Endothelial cell of umbilical vein (primary cell): ENCODE data around the gene SETD9. TPM values are rescaled to one million over a fixed set of nuclear protein-coding genes. Genes with fewer than 3 reads are reported as not detected.

ENCODE experiments used
- Bru-seq: library from RNA; stranded (reverse); fragments of 400-500 nt; gene quantifications from one replicate; lab custom pipeline; 2021; lab: Mats Ljungman, UMichigan
- BruChase-seq, 2 experiments: library from RNA; stranded (reverse); fragments of 400-500 nt; gene quantifications; one replicate each; lab custom pipeline; 2021; lab: Mats Ljungman, UMichigan
- BruUV-seq: library from RNA; stranded (reverse); fragments of 400-500 nt; replicated peaks from 2 replicates; lab custom pipeline; 2021; lab: Mats Ljungman, UMichigan
- CTCF ChIA-PET: fragments of 300-600, 350-600 bp; sonication (Branson Sonifier 250); formaldehyde crosslinking; loops from one replicate; lab custom pipeline; 2021; ENCODE audit warnings: antibody characterized with exemption, inconsistent platforms; lab: Charles Lee
- POLR2A ChIA-PET: fragments of 300-600, 350-600 bp; sonication (Branson Sonifier 250); formaldehyde crosslinking; loops from one replicate; lab custom pipeline; 2021; ENCODE audit warnings: antibody characterized with exemption, inconsistent platforms; lab: Charles Lee
- DNase-seq: peaks from one replicate; pipeline ENCODE4 v3.0.0-alpha.2; 2011; ENCODE audit warnings: low read depth, low spot score
- FAIRE-seq: peaks from 2 replicates; lab custom pipeline; 2011; peaks lifted over from hg19 to GRCh38; lab: Jason Lieb, UNC
- H2AFZ ChIP-seq: 2 replicates; pipeline ENCODE4 v1.6.0; 2012; ENCODE audit warnings: low read depth, low read length, control low read depth, inconsistent platforms
- H3K27ac ChIP-seq: 2 replicates; pipeline ENCODE4 v1.5.1; 2011; ENCODE audit warnings: low read depth, mild to moderate bottlenecking, control low read depth, low read length, moderate library complexity; ENCODE audit not compliant: insufficient read depth
- H3K27me3 ChIP-seq, 2 experiments: 2 replicates each; pipeline versions ENCODE4 v1.6.0 to v1.6.1; 2011; ENCODE audit warnings: low read length in 2 of 2, mixed read lengths in 1 of 2; ENCODE audit not compliant: control insufficient read depth in 2 of 2, insufficient read depth in 2 of 2
- H3K36me3 ChIP-seq, 2 experiments: 2 replicates in 1 of 2; 3 replicates in 1 of 2; pipeline ENCODE4 v1.5.1; 2011; ENCODE audit warnings: low read length in 2 of 2, mild to moderate bottlenecking in 1 of 2, moderate library complexity in 1 of 2; ENCODE audit not compliant: control insufficient read depth in 2 of 2, insufficient read depth in 2 of 2; ENCODE audit errors: extremely low read depth in 1 of 2
- H3K4me1 ChIP-seq: 3 replicates; pipeline ENCODE4 v1.5.1; 2011; ENCODE audit warnings: mild to moderate bottlenecking, low read length; ENCODE audit not compliant: control insufficient read depth, insufficient read depth; ENCODE audit errors: extremely low read depth
- H3K4me2 ChIP-seq: 2 replicates; pipeline ENCODE4 v1.6.1; 2011; ENCODE audit warnings: low read length, control low read depth, mixed read lengths; ENCODE audit not compliant: insufficient read depth
- H3K4me3 ChIP-seq, 3 experiments: fragments of 200-600 bp in 1 of 3; sonication (generic), shearing (Covaris generic) in 1 of 3; replicated peaks in 1 of 3; 2 replicates each; pipeline ENCODE4 v1.5.1; 2011 to 2016; ENCODE audit warnings: control low read depth in 3 of 3, low read length in 3 of 3, mild to moderate bottlenecking in 2 of 3, inconsistent platforms in 1 of 3, low read depth in 1 of 3, moderate library complexity in 1 of 3; ENCODE audit not compliant: insufficient read depth in 1 of 3
- H3K79me2 ChIP-seq: 2 replicates; pipeline ENCODE4 v1.6.0; 2012; ENCODE audit warnings: low read length, inconsistent platforms; ENCODE audit not compliant: control insufficient read depth, insufficient read depth
- H3K9ac ChIP-seq: replicated peaks from 2 replicates; pipeline ENCODE3; 2011; ENCODE audit warnings: low read length, control low read depth; ENCODE audit not compliant: insufficient read depth; ENCODE audit errors: extremely low read depth
- H3K9me1 ChIP-seq: replicated peaks from 3 replicates; pipeline ENCODE4 v1.6.0; 2011; ENCODE audit warnings: mild to moderate bottlenecking, low read length; ENCODE audit not compliant: control insufficient read depth, insufficient read depth; ENCODE audit errors: extremely low read depth
- H3K9me3 ChIP-seq: replicated peaks from 2 replicates; pipeline ENCODE4 v1.5.1; 2012; ENCODE audit warnings: low read length, inconsistent platforms; ENCODE audit not compliant: control insufficient read depth, insufficient read depth
- H4K20me1 ChIP-seq: replicated peaks from 2 replicates; pipeline ENCODE3; 2011; ENCODE audit warnings: mild to moderate bottlenecking, low read length; ENCODE audit not compliant: control insufficient read depth, insufficient read depth; ENCODE audit errors: extremely low read depth
- EZH2 ChIP-seq: IDR thresholded peaks from 2 replicates; pipeline ENCODE4 v1.6.1; 2012; ENCODE audit warnings: borderline replicate concordance, low read depth, mild to moderate bottlenecking, moderate library complexity, low read length, inconsistent platforms; ENCODE audit not compliant: severe bottlenecking
- FOS ChIP-seq: IDR thresholded peaks from 2 replicates; pipeline ENCODE4 v1.6.1; 2011; ENCODE audit warnings: mild to moderate bottlenecking, low read length, moderate library complexity, borderline replicate concordance; ENCODE audit not compliant: insufficient read depth
- JUN ChIP-seq: IDR thresholded peaks from 2 replicates; pipeline ENCODE4 v1.6.1; 2011; ENCODE audit warnings: borderline replicate concordance, low read depth; ENCODE audit not compliant: insufficient read length, insufficient read depth
- MYC ChIP-seq: IDR thresholded peaks from one replicate; pipeline ENCODE4 v1.6.1; 2011; ENCODE audit warnings: mild to moderate bottlenecking, low read depth, low read length
- POLR2A ChIP-seq: IDR thresholded peaks from 2 replicates; pipeline ENCODE4 v1.6.1; 2012; ENCODE audit warnings: low read depth, mild to moderate bottlenecking, control low read depth, low read length
- POLR2AphosphoS5 ChIP-seq: IDR thresholded peaks from 2 replicates; pipeline ENCODE4 v1.6.1; 2012; ENCODE audit warnings: low read depth, mild to moderate bottlenecking, control low read depth, low read length, moderate library complexity; ENCODE audit not compliant: insufficient read depth
- dilution Hi-C: fragments of 300-500 bp; cut with MboI; formaldehyde crosslinking; loops from one replicate; pipeline ENCODE4 v1.15.0; 2019; ENCODE audit warnings: low sequenced_read_pairs; ENCODE audit not compliant: extremely low pct_ligation_motif_present
- intact Hi-C: fragments of 100-400 bp; cut with micrococcal nuclease; formaldehyde crosslinking; loops from one replicate; pipeline ENCODE4 v1.10.0; 2022
- long read RNA-seq: library from polyadenylated mRNA; stranded (forward); transcript quantifications from one replicate; pipeline ENCODE4 v2.0.0, GENCODE V29; 2021
- polyA minus RNA-seq, 3 experiments: library from RNA; depleted of rRNA, polyadenylated mRNA; stranded (reverse); fragments of >200 nt; gene quantifications; 1 replicate in 1 of 3; 2 replicates in 2 of 3; pipeline ENCODE4 v1.2.3, GENCODE V29; 2011
- polyA plus RNA-seq, 4 experiments: library from polyadenylated mRNA; depleted of rRNA in 3 of 4; stranded (reverse) in 3 of 4; unstranded in 1 of 4; fragments of >200 nt; gene quantifications; 2 replicates each; pipeline versions ENCODE4 v1.2.1 to v1.2.3, GENCODE V29; 2011 to 2012; ENCODE audit warnings: missing spikeins in 1 of 4
- total RNA-seq: library from RNA; stranded (reverse); gene quantifications from 2 replicates; pipeline ENCODE4 v1.2.3, GENCODE V29; 2021
- TF ChIP-seq, protein P1 (sequence below), 2 donors: IDR thresholded peaks; 1 replicate in 1 of 2; 2 replicates in 1 of 2; pipeline ENCODE4 v1.5.1; 2011; ENCODE audit warnings: low read length in 2 of 2, mild to moderate bottlenecking in 2 of 2, moderate library complexity in 2 of 2, control low read depth in 1 of 2, inconsistent platforms in 1 of 2, low read depth in 1 of 2; ENCODE audit not compliant: insufficient read depth in 1 of 2; ENCODE audit errors: extremely low read depth in 1 of 2

SETD9 gene
- 3.6 and 7.1 TPM in 2 replicates for total RNA-seq
- polyA plus RNA-seq, result 7.1 and 7.9 TPM in 2 replicates
- polyA plus RNA-seq (2011; cell fraction: cytosol; rRNA removed), result 7.9 and 9.1 TPM in 2 replicates
- polyA plus RNA-seq (2011; cell fraction: nucleus; rRNA removed), result 3.9 and 5.6 TPM in 2 replicates
- 11.4 and 13.3 TPM in 2 replicates for polyA plus RNA-seq (2012)
- 3.7 and 5.8 TPM in 2 replicates for polyA minus RNA-seq
- polyA minus RNA-seq (2011; cell fraction: cytosol; rRNA and poly(A)+ RNA removed), result 11.8 TPM
- 4.6 and 5.2 TPM in 2 replicates for polyA minus RNA-seq (2011; cell fraction: nucleus; rRNA and poly(A)+ RNA removed)
- percentile 55 among the genes with signal in this experiment for Bru-seq, nascent RNA
- percentile 35 among the genes with signal in this experiment for BruChase-seq, experiment 1, labeled RNA remaining after a 6-hour chase
- percentile 41 among the genes with signal in this experiment for BruChase-seq, experiment 2, labeled RNA remaining after a 2-hour chase
- long read RNA-seq, partial matches to known transcripts, result 0 of 9 reads
- long read RNA-seq, other reads (novel, unspliced or antisense), result 6 of 9 reads

DNA sequence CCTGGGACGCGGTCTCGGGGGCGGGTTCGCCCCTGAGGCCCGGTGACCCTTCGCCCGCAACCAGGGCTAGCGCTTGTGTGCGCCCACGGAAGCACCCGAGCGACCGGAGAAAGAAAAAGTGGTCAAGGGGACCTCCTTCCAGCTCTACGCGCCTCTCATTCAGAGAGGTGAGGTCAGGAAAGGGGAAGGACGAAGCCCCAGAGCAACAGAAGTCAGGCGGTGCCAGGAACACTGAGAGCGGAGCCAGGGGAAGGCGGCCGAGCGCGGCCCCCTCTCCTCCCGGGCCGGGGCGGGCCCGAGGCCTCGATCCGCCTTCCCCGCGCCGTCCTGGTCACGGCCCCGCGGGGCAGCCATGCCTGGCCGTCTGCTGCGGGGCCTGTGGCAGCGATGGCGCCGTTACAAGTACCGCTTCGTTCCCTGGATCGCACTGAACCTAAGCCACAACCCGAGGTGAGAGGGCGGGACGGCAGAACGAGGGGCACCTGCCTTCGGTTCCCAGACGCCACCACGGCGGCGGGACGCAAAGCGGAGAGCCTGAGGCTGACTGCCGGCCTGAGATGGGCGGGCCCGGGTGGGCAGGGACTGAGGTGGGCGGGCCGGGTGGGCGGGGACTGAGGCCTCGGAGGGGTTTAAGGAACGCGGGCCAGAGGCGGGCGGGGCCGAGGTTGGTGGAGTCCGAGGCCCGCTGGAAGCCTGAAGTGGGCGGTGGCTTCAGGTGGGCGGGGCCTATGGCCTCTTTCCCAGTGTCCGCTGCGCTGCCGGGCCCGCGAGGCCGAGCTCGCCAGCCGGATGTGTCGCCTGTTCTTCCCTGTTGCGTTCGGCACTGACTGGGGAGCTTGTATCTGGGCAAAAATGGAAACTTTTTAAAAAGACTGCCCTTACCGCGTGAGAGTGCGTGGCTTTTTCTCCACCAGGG, at the start of gene SETD9:
Gene SETD9 (plus strand): TSS at position 303 of the 916 bp plus-strand sequence. CDS start 50 bp downstream, at position 353.
- no peaks in the 10 kb centered on the region for H3K36me3 ChIP-seq
- H3K27ac ChIP-seq, result peak within 1 kb of the TSS; percentile 93
- no peaks in the 10 kb centered on the region for H3K9me1 ChIP-seq
- peak within 1 kb of the TSS; percentile 68 for H3K4me2 ChIP-seq
- CTCF ChIA-PET, result interaction anchor here (0.6 to 2.3 kb wide), 11 partner anchors 9 to 639 kb away, joined by 3 to 8 read pairs (median 3); no protein-coding TSS in a partner anchor
- dilution Hi-C loops, result no loop called here
- H3K4me1 ChIP-seq, result peaks cover 9% of the 10 kb centered on the region
- no peaks in the 10 kb centered on the region for H3K9me3 ChIP-seq
- peak within 1 kb of the TSS; percentile 84 for H2AFZ ChIP-seq
- peak within 1 kb of the TSS; percentile 98 for H3K9ac ChIP-seq
- POLR2A ChIA-PET, result interaction anchor here (0.6 to 1.7 kb wide), 4 partner anchors 11 to 1313 kb away, joined by 3 to 6 read pairs (median 4); no protein-coding TSS in a partner anchor
- DNase-seq (peak; percentile 98), FAIRE-seq (peak; percentile 87)
- TF ChIP-seq, protein P1, sequence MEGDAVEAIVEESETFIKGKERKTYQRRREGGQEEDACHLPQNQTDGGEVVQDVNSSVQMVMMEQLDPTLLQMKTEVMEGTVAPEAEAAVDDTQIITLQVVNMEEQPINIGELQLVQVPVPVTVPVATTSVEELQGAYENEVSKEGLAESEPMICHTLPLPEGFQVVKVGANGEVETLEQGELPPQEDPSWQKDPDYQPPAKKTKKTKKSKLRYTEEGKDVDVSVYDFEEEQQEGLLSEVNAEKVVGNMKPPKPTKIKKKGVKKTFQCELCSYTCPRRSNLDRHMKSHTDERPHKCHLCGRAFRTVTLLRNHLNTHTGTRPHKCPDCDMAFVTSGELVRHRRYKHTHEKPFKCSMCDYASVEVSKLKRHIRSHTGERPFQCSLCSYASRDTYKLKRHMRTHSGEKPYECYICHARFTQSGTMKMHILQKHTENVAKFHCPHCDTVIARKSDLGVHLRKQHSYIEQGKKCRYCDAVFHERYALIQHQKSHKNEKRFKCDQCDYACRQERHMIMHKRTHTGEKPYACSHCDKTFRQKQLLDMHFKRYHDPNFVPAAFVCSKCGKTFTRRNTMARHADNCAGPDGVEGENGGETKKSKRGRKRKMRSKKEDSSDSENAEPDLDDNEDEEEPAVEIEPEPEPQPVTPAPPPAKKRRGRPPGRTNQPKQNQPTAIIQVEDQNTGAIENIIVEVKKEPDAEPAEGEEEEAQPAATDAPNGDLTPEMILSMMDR (IDR thresholded peaks at IDR 0.05; ENCODE audit: extremely low read depth in 1 of 2, insufficient read depth in 1 of 2, low read depth in 1 of 2, low read length in 2 of 2), result no peak
- no peak for TF ChIP-seq EZH2
- TF ChIP-seq POLR2AphosphoS5, result peak; percentile 51
- TF ChIP-seq POLR2A, result peak; percentile 97
- no peak for TF ChIP-seq JUN
- TF ChIP-seq MYC, result no peak
- no peak for TF ChIP-seq FOS
- H3K79me2 ChIP-seq, result no peaks in the 10 kb centered on the region
- peak within 1 kb of the TSS; percentile 36 to 81 (median 63) for H3K4me3 ChIP-seq
- H4K20me1 ChIP-seq, result no peaks in the 10 kb centered on the region
- intact Hi-C loops, result loop anchor here (1.0 to 2.0 kb wide), 3 partner anchors 43 to 264 kb away; partner anchors contain the start of gene MIER3
- peaks cover 0 to 3% of the 10 kb centered on the region in 2 experiments for H3K27me3 ChIP-seq
- BruUV-seq, result TSS peak; percentile 75
